Epidermal melanocyte (primary cell): ENCODE measurements around the gene DACH1.

Experiments used
- DNase-seq: peaks from one replicate; pipeline ENCODE4 v3.0.0; 2011; ENCODE audit warnings: low spot score; ENCODE audit not compliant: insufficient read length

DACH1 gene

GRCh38 chr13:71712988-71713653 is 153.9 kb downstream of the DACH1 start:
- no peak for DNase-seq

DNA sequence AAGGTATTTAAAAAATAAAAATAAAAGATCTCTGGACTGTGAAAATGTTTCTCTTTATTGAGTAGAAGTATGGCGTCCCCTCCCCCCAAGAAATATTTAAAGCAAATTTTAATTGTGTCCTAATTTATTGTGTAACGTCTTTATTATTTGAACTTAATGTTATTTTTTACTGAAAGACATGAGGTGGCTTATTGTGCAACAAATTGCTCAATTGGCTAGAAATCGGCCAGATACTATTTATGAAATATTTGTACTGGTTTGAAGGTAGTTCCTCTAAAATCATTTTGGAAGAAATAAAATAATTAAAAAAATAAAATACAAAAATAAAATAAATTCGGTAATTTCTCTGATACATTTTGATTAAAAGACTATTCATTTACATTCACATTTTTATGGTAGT is 162.3 kb downstream of the DACH1 start:
- DNase-seq, result no peak

- no peak for DNase-seq
These were observed 163.9 kb downstream of the DACH1 start for GRCh38 chr13:71703138-71703537.

- no peak for DNase-seq
These were observed 164.8 kb downstream of the DACH1 start for GRCh38 chr13:71702253-71702652.

DNA sequence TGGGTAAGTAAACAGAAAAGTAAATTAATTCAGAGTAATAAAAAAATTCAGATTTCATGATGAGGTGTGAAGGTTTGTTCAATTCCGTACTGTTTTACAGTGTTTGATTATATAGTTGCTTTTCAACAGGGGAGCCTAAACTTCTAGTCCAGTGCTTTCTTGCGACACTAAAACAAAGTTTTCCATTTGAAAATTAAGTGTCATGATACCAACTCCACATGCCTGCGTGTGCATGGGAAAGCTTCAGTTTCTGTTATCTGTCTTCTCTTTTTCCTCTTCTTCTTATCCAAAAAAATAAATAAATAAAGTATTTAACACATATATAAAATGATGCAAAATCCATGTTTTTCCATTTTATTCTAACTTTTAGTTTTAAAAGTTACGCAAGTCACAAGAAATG is 165.3 kb downstream of the DACH1 start:
- no peak for DNase-seq

DNA sequence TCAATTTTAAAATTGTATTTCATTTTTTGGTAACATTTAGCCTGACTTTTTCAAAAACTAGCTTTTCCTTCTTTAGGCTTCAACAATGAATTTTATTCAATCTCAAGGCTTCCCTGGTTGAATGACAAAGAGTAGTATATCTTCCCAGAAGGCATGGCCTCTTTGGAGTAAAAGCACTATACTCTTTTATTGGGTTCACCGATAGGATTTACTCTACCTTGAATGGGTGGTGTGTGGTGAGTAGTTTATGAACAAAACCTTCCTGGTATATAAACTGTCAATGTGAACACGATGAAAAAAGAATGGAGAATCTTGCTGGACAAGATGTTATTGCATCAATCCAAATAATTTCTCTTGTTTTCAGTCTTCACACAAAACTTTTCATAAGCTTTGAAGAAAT is 167.7 kb downstream of the DACH1 start:
- no peak for DNase-seq

GRCh38 chr13:71695662-71696061 is 171.3 kb downstream of the DACH1 start:
- DNase-seq, result no peak

GRCh38 chr13:71685072-71685471 is 181.9 kb downstream of the DACH1 start:
- DNase-seq, result no peak

DNA sequence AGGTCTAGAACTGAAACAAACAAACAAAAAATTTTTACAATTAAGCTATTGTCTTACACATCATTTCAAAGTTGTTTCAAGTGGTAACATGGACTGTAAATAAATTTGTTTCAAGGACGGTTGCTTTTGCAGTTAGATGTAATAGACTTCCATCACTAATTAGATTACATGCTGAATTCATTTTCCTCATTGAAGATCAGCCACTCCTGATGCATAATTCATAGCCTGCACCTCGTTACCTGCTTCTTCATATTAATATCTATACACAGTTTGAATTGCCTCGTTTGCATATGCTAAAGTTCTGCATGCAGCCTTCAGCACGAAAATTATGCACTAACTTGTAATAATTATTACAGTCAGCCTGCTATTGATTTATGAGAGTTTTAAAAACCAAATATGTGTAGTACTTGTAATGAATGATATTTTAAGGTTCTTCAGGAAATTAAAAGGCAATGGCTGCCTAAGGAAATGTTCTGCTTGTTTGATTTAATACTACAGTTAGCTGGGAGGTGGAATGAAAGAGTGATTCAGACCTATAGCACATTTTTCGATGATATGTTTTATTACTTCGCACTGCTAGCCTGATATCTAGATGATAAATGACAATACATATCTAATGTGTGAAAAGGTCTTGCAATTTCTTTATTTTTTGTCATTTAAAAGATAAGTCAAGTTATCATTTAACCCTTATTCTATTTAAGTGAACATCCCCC is 184.9 kb downstream of the DACH1 start:
- no peak for DNase-seq

DNA sequence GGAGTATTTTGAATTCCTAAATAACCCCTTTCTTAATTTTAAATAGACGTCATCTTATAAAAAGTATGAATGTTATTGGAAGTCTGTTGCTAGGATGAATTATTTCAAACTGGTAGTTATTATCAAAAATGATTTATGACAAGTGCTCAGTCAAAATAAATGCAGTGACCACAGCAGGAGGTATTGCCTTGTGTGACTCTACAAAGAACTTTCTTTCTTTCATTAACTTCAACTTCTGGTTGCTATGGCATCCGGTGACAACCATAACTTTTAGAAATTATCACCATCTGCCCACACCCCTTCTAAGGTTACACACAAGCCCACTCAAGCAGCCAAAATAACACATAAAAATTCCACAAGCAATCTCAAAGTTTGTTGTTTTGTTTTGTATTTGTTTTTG is 189.9 kb downstream of the DACH1 start:
- DNase-seq, result no peak

DNA sequence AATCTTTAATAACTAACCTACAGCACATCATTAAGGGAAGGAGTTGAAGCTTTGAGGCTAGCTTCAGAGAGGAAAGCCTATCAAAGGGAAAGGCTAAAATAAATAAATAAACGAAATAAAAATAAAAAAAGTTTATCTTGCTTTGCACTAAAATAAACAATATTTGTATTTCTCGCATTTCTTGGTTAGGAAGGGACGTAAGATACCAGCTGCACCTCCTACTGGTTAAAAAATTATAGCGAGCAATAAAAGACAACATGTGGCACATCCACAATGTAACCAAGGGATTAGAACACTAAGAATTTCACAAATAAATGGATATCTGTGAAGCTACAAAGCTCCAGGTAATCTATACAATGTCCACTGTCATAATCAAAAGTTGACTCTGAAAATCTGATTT is 194.5 kb downstream of the DACH1 start:
- no peak for DNase-seq

DNA sequence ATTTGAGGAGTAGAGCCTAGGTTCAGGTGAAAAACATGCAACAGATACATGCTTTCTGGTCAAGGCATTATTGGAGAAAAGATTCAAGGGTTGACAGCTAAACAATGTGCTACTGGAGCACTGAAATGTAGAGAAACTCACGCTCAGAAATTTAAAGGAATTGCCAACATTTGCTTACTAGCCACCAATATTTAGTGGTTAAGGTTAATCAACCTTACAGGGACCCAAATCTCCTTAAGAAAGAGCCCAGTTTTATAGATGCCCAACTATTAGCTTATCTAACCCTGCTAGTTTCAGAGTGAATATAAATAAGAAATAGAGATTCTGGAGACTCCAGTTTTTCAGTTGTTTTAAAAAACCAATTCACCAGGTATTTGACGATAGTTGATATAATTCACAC is 203.6 kb downstream of the DACH1 start:
- DNase-seq, result no peak

GRCh38 chr13:71661921-71662320 is 205.1 kb downstream of the DACH1 start:
- DNase-seq, result no peak

DNA sequence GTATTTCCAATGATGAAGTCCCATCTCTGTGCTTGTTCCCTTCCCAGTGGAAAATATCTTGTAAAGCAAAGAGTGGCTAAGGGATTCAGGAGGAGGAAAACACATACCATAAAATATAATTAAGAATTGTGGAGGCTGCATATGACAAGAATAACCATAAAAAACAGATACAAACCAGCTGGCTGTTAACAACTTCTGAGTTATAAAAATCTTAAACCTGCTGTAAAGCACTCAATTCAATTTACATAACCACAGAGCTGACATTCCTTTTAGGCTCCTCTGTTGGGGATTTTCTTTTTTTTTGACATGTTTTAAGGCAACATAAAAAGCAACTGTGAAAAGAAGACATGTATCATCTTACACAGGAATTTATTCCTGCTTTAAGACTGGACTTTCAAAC is 207.6 kb downstream of the DACH1 start:
- no peak for DNase-seq

- no peak for DNase-seq
These were observed 221.5 kb downstream of the DACH1 start for GRCh38 chr13:71645467-71645866.

DNA sequence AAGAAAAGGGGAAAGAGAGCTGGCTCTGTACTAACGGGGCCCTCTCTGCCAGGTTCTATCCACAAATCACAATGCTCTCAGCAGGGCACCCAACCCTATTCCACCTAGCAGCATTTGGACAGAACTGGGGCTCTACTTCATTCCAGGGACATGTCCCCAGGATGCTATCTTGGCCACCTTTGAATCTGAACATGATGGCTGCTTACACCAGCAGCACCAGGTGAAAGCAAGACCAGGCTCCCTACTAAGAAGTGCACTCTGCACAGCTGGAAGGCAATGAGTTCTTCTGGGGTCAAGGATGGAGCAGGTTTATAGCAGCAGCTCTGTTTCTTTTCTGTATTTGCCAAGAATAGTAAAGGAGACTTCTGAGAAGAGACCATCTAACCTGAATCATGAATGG is 222.4 kb downstream of the DACH1 start:
- no peak for DNase-seq

DNA sequence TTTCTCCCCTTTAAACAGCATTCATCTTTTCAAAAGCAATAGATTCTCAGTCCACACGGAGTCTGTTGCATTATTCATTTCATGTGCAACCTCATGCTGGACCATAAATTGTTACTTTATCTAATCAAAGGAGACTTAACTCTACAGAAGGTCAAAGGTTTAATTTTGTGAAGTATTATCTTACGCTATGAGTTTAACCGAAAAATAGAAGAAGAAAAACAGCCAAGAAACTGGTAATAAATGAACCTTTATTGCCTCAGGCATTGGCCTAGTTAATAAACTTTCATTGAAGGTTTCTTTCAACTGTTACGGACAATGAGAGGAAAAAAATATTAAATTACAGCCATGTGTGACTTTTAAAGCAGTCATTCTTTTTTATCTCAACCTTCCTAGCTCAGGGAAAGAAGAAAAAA is 223.6 kb downstream of the DACH1 start:
- no peak for DNase-seq

DNA sequence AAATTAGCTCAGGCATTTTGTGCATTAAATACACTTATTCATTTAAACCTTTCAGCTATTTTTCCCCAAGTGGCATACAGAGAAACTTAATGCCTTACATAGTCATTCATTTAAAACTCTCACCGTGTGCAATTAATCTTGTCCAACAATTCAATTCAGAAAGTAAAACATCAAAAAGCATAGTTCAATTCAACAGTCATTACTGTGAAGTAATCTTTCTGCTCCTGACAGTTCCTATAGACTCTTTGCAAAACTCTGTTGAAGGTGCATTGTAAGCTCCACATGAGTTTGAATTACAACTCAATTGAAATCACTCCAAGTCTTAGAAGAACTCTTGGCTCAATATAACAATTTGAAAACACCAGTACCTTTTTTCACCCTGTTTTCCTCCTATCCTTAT is 228.3 kb downstream of the DACH1 start:
- no peak for DNase-seq

DNA sequence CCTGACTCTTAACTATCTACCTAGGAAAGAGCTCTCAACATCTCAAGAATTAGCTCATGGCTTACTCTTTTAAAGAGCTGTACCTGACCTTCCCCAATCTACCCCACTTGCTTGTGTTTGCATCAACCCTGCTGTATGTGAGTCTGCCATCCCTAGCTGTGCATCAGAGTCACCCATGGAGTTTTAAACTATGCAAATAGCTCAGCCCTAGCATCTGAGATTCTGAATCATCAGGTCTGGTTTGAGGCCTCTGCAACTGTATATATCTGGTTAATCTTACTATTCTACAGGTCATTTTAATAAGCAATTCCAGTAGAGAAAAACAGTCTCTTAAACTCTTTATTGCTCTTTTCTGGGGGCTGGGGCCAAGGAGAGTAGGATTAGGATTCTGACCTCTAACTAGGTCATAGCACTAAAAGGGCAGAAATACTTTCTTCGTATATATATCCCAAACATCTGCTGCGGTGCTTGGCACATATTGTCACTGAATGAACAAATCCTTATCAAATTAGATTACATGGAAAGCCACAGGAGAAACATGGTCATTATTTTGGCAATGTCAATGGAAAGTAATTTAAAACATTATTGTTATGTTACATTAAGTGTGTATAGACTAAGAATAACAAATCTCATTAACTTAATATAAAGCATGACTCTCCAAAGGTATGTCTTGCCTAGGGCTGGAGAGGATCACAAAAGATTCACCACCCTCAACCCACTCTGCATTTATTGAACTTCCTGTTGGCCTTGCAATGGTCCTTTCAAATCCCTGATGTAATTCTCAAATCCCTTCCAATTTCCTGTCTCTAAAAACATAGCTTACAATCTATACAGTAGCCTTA is 232.2 kb downstream of the DACH1 start:
- DNase-seq, result no peak

DNA sequence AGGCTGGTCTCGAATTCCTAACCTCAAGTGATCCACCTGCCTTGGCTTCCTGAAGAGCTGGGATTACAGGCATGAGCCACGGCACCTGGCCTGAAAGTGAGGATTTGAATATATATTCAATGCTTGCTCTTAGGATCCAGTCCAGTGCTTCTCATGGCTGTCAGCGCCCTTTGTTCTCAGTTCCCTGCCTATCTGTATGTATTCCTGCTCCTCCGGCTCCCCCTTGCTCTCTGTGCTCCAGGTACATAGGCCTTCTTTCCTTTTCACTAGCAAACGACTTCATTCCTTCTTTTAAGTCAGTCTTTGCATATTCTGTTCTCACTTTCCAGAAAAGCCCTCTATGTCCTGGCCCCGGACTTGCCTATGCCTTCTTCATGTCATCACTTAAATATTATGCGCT is 232.8 kb downstream of the DACH1 start:
- no peak for DNase-seq

DNA sequence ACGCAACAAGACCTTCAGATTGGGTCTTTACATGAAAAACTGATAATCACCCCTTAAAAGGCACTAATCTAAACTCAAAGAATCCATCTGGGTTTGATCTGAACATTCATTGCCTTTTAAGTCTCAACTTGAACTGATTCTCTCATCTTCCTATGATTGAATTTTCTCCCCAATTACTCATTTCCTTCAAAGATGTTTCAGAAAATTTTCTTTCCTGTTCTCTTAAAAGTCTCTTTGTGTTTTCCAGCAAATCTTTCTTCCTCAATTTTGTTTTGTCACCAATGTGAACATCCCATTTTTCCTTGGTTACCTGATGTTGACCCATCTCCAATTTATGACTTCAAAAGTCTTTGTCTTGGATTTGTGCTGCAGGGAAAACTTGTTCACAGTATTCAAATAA is 234.3 kb downstream of the DACH1 start:
- DNase-seq, result no peak

DNA sequence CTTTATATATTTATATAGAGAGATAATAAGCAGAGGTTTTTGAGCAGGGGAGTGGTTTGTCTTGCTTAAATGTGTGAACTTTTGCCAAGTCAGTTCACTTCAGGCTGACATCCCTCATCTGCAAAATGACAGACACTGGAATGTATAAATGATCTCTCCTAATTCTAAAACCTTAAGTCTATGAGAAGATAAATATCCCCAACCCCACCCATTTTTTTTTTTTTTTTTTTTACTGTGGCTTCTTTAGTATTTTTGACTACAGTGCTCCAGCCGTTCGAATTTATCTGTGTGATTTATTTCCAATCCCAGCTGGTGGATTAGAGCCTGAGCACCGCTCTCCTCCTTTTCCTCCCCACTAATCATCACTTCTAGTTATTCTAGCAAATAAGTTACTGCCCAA is 234.8 kb downstream of the DACH1 start:
- DNase-seq, result no peak
